GM23338 (cell line): Measurements from ENCODE around the gene HMG20B. TPM values are rescaled to one million over a fixed set of nuclear protein-coding genes. Genes with fewer than 3 reads are reported as not detected.
A peak's percentile ranks its signal among the peaks of the same experiment; 100 is the strongest.

Experiments
- ATAC-seq: fragments of 200-7000 bp; cut with Tn5 transposase; 3 replicates; pipeline ENCODE4 v1.9.1; 2020
- DNase-seq: peaks from one replicate; pipeline ENCODE4 v3.0.0-alpha.2; 2015; ENCODE audit warnings: low spot score
- H2AFZ ChIP-seq: fragments of 200-600 bp; sonication (generic); 2 replicates; pipeline ENCODE4 v1.8.0; 2016; ENCODE audit warnings: antibody characterized with exemption, mild to moderate bottlenecking, moderate library complexity
- H3F3A ChIP-seq: fragments of 200-600 bp; sonication (generic); replicated peaks from 2 replicates; pipeline ENCODE4 v1.8.0; 2017; ENCODE audit warnings: antibody characterized with exemption, mixed run types, low read depth
- H3K27ac ChIP-seq: fragments of 200-600 bp; sonication (generic); 2 replicates; pipeline ENCODE4 v1.6.1; 2016; ENCODE audit warnings: low read depth
- H3K27me3 ChIP-seq: fragments of 200-600 bp; sonication (generic); 2 replicates; pipeline ENCODE4 v1.8.0; 2016; ENCODE audit warnings: mild to moderate bottlenecking, mixed run types, moderate library complexity; ENCODE audit not compliant: insufficient read depth
- H3K36me3 ChIP-seq: fragments of 200-600 bp; sonication (generic); 2 replicates; pipeline ENCODE4 v1.8.0; 2016; ENCODE audit warnings: mild to moderate bottlenecking; ENCODE audit not compliant: insufficient read depth
- H3K4me1 ChIP-seq: fragments of 200-600 bp; sonication (generic); 2 replicates; pipeline ENCODE4 v1.8.0; 2016; ENCODE audit warnings: mild to moderate bottlenecking, moderate library complexity; ENCODE audit not compliant: insufficient read depth
- H3K4me2 ChIP-seq: fragments of 200-600 bp; sonication (generic); 2 replicates; pipeline ENCODE4 v1.7.1; 2017; ENCODE audit warnings: mixed run types
- H3K4me3 ChIP-seq: fragments of 200-600 bp; sonication (generic); 2 replicates; pipeline ENCODE4 v1.6.1; 2016; ENCODE audit warnings: mixed run types
- H3K79me2 ChIP-seq: fragments of 200-600 bp; sonication (generic); replicated peaks from 2 replicates; pipeline ENCODE4 v1.8.0; 2017; ENCODE audit warnings: mild to moderate bottlenecking; ENCODE audit not compliant: insufficient read depth
- H3K9me2 ChIP-seq: fragments of 200-600 bp; sonication (generic); 2 replicates; pipeline ENCODE4 v1.8.0; 2017; ENCODE audit not compliant: insufficient read depth
- H4K20me1 ChIP-seq: fragments of 200-600 bp; sonication (generic); replicated peaks from 2 replicates; pipeline ENCODE4 v1.8.0; 2017; ENCODE audit warnings: mild to moderate bottlenecking; ENCODE audit not compliant: insufficient read depth
- H3K27ac Mint-ChIP-seq: 2 replicates; pipeline ENCODE4 v1.8.0; 2020; ENCODE audit warnings: inconsistent platforms, mild to moderate bottlenecking, moderate library complexity, mixed read lengths
- H3K27me3 Mint-ChIP-seq: 3 replicates; pipeline ENCODE4 v1.8.0; 2022; ENCODE audit warnings: low read depth, mild to moderate bottlenecking, moderate library complexity, mixed read lengths, inconsistent platforms; ENCODE audit not compliant: insufficient read depth, poor library complexity
- H3K36me3 Mint-ChIP-seq: 3 replicates; pipeline ENCODE4 v1.8.0; 2021; ENCODE audit warnings: low read depth, mild to moderate bottlenecking, inconsistent platforms, moderate library complexity, mixed read lengths
- H3K4me1 Mint-ChIP-seq: 3 replicates; pipeline ENCODE4 v1.8.0; 2020; ENCODE audit warnings: mild to moderate bottlenecking, inconsistent platforms, mixed read lengths
- H3K4me3 Mint-ChIP-seq: 3 replicates; pipeline ENCODE4 v1.8.0; 2021; ENCODE audit warnings: moderate library complexity, mild to moderate bottlenecking, inconsistent platforms, mixed read lengths
- H3K9me3 Mint-ChIP-seq: 3 replicates; pipeline ENCODE4 v1.8.0; 2020; ENCODE audit warnings: moderate library complexity, mild to moderate bottlenecking, inconsistent platforms, mixed read lengths
- CREB1 ChIP-seq: fragments of 250-450 bp; sonication (Bioruptor Pico); IDR thresholded peaks from 2 replicates; pipeline ENCODE4 v1.5.0; 2020; ENCODE audit warnings: low read depth, mild to moderate bottlenecking, moderate library complexity
- CTCF ChIP-seq, 2 experiments: fragments of 200-600 bp in 1 of 2; sonication (generic) in 1 of 2; conservative IDR thresholded peaks; 2 replicates each; pipeline versions ENCODE4 v1.5.1 to v1.6.1; 2016 to 2017; ENCODE audit warnings: antibody characterized with exemption in 2 of 2, low read depth in 2 of 2, mild to moderate bottlenecking in 2 of 2, moderate library complexity in 1 of 2
- EZH2 ChIP-seq: fragments of 200-600 bp; sonication (generic); IDR thresholded peaks from one replicate; pipeline ENCODE4 v1.8.0; 2017; ENCODE audit warnings: antibody characterized with exemption, mild to moderate bottlenecking, low read depth; ENCODE audit not compliant: unreplicated experiment
- EZH2phosphoT487 ChIP-seq: fragments of 200-600 bp; sonication (generic); IDR thresholded peaks from one replicate; pipeline ENCODE4 v1.8.1; 2018; ENCODE audit warnings: antibody characterized with exemption; ENCODE audit not compliant: unreplicated experiment
- JUNB ChIP-seq: IDR thresholded peaks from one replicate; pipeline ENCODE4 v1.6.1; 2016; ENCODE audit warnings: antibody characterized with exemption; ENCODE audit not compliant: unreplicated experiment
- NANOG ChIP-seq: IDR thresholded peaks from 2 replicates; pipeline ENCODE4 v1.6.1; 2016; ENCODE audit warnings: antibody characterized with exemption, borderline replicate concordance
- POLR2AphosphoS5 ChIP-seq: IDR thresholded peaks from 2 replicates; pipeline ENCODE4 v1.6.1; 2016; ENCODE audit warnings: antibody characterized with exemption, low read depth
- REST ChIP-seq: IDR thresholded peaks from one replicate; pipeline ENCODE4 v1.6.1; 2018; ENCODE audit warnings: antibody characterized with exemption; ENCODE audit not compliant: unreplicated experiment
- STAT1 ChIP-seq: IDR thresholded peaks from one replicate; pipeline ENCODE4 v1.6.1; 2016; ENCODE audit warnings: antibody characterized with exemption; ENCODE audit not compliant: unreplicated experiment
- ZNF114 ChIP-seq: fragments of 250-450 bp; sonication (Bioruptor Pico); IDR thresholded peaks from 2 replicates; pipeline ENCODE4 v1.5.0; 2020; ENCODE audit warnings: mild to moderate bottlenecking, moderate library complexity
- ZNF331 ChIP-seq: fragments of 250-450 bp; sonication (Bioruptor Pico); IDR thresholded peaks from 2 replicates; pipeline ENCODE4 v1.5.0; 2020; ENCODE audit warnings: low read depth, mild to moderate bottlenecking, moderate library complexity
- ZNF462 ChIP-seq: fragments of 250-450 bp; sonication (Bioruptor Pico); IDR thresholded peaks from 2 replicates; pipeline ENCODE4 v1.5.0; 2020; ENCODE audit warnings: mild to moderate bottlenecking, moderate library complexity
- polyA plus RNA-seq: library from polyadenylated mRNA; unstranded; fragments of >200 nt; fragmentation: Nextera tagmentation; extraction: Ambion mirVana; gene quantifications from 2 replicates; pipeline ENCODE4 v1.2.1, GENCODE V29; 2016
- total RNA-seq: library from RNA; depleted of rRNA; stranded (reverse); fragments of >200 nt; shearing (Covaris generic); gene quantifications from 2 replicates; pipeline ENCODE4 v1.2.3, GENCODE V29; 2014
- TF ChIP-seq, protein P1 (sequence below): IDR thresholded peaks from 2 replicates; pipeline ENCODE4 v1.6.1; 2016; ENCODE audit warnings: antibody characterized with exemption

Gene HMG20B
- total and polyA plus RNA-seq, 2 experiments from 2014 or later = 74.1 to 130 TPM

- H3K9me2 ChIP-seq = no peaks in the 10 kb centered on the region
- TF ChIP-seq ZNF114 (CRISPR knock-in tag) (no peak), EZH2phosphoT487 (no peak), NANOG (no peak), JUNB (no peak), REST (no peak), ZNF462 (CRISPR knock-in tag) (no peak), STAT1 (no peak), POLR2AphosphoS5 (no peak), EZH2 (no peak), ZNF331 (no peak), CREB1 (no peak), CTCF (conservative IDR thresholded peaks at IDR 0.05; ENCODE audit: low read depth in 2 of 2) (no peak; a peak in 1 of 4 replicates)
- TF ChIP-seq, protein P1, sequence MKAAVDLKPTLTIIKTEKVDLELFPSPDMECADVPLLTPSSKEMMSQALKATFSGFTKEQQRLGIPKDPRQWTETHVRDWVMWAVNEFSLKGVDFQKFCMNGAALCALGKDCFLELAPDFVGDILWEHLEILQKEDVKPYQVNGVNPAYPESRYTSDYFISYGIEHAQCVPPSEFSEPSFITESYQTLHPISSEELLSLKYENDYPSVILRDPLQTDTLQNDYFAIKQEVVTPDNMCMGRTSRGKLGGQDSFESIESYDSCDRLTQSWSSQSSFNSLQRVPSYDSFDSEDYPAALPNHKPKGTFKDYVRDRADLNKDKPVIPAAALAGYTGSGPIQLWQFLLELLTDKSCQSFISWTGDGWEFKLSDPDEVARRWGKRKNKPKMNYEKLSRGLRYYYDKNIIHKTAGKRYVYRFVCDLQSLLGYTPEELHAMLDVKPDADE = no peak
- H2AFZ ChIP-seq = no peak overlapping the region
- H3K36me3 ChIP-seq = no peaks in the 10 kb centered on the region
- 0 out of 2 replicates have a peak, but pooled peaks cover 4% of the 10 kb centered on the region for H3F3A ChIP-seq
- no peaks in the 10 kb centered on the region for H3K27me3 ChIP-seq
- H4K20me1 ChIP-seq = peaks cover 5% of the 10 kb centered on the region
- no peaks in the 10 kb centered on the region for H3K9me3 Mint-ChIP-seq
- no peak for DNase-seq
- no peak overlapping the region for H3K4me3 ChIP-seq
- no peak overlapping the region for H3K4me3 Mint-ChIP-seq
- H3K27me3 Mint-ChIP-seq = peaks cover 4% of the 10 kb centered on the region
- no peaks in the 10 kb centered on the region for H3K4me1 Mint-ChIP-seq
- no peak overlapping the region for H3K27ac Mint-ChIP-seq
- H3K27ac ChIP-seq = no peak overlapping the region
- no peaks in the 10 kb centered on the region for H3K79me2 ChIP-seq
- no peaks in the 10 kb centered on the region for H3K4me1 ChIP-seq
- H3K36me3 Mint-ChIP-seq = peaks cover 18% of the 10 kb centered on the region
- peak; percentile 18 for ATAC-seq
- H3K4me2 ChIP-seq = no peak overlapping the region
Measured at GRCh38 chr19:3618811-3619630, 46.3 kb downstream of the HMG20B start.
